ENCODE results near the gene MPLKIP.
"Not testable (repeated sequence)": the region's sequence is repeated elsewhere in the genome, so short reads cannot be mapped to it uniquely, and the experiment has no call there.

Gene MPLKIP

DNA sequence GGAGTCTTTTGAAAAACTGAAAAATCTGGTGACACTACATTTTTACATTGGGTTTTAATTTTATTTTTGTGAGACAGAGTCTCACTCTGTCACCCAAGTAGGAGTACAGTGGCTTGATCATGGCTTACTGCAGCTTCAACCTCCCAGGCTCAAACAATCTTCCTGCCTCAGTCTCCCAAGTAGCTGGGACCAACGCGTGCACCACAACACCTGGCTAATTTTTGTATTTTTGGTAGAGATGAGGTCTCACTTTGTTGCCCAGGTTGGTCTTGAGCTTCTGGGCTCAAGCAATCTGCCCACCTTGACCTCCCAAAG lies 11.5 kb downstream of the MPLKIP start:
- DNase-seq: no peak

DNA sequence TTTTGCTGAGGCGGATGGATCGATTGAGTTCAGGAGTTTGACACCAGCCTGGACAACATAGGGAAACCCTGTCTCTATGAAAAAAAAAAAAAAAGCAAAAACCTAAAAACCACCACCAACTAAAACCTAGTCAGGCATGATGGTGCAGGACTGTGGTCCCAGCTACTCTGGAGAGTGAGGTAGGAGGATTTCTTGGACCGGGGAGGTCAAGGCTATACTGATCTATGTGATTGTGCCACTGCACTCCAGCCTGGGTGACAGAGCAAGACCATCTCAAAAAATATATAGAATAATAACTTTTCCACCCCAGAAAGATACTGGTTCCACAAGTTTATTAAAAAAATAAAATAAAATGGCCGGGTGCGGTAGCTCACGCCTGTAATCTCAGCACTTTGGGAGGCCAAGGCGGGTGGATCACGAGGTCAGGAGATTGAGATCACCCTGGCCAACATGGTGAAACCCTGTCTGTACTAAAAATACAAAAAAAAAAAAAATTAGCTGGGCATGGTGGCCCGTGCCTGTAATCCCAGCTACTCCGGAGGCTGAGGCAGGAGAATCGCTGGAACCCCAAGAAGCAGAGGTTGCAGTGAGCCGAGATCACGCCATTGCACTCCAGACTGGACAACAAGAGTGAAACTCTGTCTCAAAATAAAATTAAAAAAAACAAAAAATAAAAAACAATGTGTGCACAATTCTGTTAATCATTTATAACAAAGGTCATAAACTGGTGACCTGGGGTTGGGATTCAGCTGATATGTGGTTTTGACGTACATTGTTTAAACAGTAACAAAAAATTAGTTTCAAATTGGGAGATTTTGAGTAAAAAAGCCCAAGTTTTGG lies 12.1 kb downstream of the MPLKIP start:
- DNase-seq: not testable (repeated sequence)

DNA sequence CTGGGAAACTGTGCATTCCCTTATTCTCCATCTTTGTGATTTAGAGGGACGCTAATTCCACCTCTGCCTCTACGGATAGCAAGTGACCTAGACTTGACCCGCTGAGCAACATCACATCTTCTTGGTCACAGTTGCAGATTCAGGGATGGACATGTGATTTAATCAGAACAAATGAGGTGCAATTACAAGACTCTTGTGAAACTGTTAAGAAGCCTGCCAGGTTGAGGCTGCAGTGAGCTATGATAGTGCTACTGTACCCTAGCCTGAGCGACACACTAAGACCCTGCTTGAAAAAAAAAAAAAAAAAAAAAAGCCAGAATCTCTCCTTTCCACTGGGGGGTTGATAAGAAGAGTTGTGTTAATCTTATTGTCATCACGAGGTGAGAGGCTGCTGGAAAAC lies 14.4 kb downstream of the MPLKIP start:
- DNase-seq: no peak

DNA sequence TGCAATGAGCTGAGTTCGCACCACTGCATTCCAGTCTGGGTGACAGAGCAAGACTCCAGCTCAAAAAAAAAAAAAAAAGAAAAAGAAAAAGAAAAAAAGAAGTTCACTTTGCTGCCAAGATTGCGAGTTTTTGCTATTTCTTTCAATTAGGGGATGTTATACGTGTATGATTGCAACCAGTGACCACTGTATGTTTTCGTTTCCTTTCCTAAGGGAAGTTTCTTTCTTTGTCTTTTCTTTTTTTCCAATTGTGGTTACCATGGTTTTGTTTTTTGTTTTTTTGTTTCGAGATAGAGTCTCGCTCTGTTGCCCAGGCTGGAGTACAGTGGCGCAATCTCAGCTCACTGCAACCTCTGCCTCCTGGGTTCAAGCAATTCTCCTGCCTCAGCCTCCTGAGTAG lies 16.2 kb downstream of the MPLKIP start:
- not testable (repeated sequence) for DNase-seq

DNA sequence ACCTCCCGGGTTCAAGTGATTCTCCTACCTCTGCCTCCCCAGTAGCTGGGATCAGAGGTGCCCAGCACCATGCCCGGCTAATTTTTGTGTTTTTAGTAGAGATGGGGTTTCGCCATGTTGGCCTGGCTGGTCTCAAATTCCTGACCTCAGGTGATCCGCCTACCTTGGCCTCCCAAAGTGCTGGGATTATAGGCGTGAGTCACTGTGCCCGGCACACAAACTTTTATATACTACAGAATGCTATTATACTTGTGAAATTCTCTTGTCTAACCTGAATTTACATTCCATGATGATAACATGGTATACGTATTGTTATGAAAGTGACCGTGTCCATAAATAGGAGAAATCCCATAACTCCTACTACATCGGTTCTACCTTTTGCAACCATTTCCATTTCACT lies 17.2 kb downstream of the MPLKIP start:
- DNase-seq: not testable (repeated sequence)

DNA sequence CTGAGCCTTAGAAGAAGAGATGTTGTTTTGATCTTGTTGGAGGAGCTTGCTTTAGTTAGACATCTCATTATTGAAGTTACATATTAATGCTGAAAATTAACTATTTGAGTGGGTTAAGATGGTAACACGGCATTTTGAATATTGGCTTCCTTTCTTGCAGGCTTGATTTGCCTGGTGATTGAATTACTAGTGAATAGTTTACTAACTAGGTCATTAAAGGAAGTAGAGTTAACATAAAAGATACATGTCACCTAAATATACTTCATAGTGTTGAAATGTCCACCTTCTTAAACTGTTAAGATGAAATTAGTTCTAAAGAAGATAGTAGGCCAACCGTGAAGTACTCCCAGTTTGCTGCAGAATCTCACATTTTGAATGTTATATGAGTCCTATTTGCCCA lies 18.5 kb downstream of the MPLKIP start:
- no peak for DNase-seq

DNA sequence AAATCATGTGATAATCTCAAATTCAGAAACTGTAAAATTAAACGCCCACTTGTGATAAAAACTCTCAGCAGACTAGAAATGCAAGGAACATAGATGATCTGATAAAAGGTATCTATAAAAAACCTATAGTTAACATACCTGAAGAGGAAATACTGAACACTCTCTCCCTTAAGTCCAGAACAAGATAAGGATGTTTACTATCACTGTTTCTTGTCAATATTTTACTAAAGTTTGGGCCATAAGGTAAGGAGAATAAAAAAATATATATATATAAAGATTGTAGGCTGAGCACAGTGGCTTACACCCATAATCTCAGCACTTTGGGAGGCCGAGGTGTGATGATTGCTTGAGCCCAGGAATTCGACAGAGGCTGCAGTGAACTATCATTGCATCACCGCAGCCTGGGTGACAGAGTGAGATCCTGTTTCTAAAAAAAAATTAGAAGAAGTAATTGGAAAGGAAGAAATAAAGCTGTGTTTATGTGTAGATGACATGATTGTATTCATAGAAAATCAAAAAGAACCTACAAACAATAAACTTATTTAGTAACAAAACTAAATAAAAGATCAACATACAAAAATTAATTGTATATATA lies 28.4 kb downstream of the MPLKIP start:
- DNase-seq: no peak

DNA sequence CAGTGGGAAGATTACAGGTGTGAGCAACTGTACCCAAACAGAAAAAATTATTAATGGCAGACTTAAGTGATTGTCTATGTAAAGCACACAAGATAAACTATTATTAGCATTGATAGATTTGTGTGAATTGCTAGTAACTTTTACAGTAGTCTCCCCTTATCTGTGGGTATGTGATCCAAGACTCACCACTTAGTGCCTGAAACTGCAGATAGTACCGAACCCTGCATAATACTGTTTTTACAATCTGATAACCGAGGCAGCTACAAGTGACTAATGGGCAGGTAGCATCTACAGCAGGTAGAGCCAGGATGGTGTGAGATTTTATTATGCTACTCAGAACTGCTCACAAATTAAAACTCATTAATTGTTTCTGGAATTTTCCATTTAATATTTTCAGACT lies 31.5 kb downstream of the MPLKIP start:
- DNase-seq: no peak

DNA sequence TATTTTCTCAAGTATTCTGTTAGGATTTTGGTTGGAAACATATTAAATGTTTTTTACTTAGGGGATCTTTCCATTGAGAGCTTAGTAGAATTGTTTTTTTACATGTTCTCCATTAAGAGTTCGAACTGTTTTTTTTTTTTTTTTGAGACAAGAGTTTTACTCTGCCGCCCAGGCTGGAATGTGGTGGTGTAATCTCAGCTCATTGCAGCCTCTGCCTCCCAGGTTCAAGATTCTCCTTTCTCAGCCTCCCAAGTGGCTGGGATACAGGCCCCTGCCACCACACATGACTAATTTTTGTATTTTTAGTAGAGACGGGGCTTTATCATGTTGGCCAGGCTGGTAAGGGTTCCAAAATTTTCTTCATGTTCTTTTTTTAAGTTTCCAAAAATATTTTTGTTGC lies 33.2 kb downstream of the MPLKIP start:
- DNase-seq: no peak

DNA sequence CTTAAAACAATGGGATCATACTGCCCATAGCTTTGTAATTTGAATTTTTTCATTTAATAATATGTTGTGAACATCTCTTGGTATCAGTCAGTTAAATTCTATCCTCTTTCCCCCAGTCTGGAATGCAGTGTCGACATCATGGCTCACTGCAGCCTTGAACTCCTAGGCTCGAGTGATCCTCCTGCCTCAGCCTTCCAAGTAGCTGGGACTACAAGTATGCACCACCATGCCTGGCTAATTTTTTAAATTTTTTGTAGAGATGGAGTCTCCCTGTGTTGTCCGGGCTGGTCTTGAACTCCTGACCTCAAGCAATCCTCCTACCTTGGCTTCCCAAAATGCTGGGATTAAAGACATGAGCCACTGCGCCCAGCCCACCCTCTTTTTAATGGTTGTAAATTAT lies 34.6 kb downstream of the MPLKIP start:
- DNase-seq: no peak

DNA sequence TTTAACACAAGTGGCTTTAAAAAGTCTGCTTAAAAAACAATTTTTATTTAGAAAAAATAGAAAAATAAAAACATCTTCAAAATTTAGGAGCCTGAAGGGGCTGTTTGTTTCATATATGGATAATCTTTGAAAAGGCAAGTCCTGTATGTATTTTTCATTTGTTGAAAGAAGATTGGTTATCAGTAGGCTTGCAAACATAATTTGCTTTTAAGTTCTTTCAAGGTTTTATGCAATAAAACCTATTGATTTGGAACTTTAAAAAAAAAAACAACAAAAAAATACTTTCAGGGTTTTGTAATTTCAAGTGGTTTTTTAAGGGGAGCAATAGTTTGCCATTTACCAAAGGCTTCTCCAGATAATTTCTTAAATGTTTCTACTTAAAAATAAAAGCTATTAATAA lies 35.6 kb downstream of the MPLKIP start:
- DNase-seq: no peak

DNA sequence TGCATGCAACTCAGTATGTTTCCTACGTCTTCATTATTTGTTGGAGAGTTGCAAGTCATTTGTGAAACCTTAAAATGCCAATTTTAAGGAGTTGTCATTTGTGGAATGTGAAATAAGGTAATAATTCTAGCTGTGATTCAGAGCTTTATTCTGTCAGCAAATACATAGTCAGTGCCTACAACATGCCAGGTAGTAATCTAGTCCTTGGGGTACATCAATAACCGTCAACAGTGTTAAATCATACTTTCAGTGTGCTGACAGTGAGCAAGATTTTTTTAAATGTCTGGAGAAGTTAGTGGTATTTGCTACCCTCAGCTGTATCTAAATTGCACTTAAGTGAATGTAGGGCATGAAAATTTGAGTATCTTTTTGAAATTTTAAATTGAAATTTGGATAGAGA lies 36.7 kb downstream of the MPLKIP start:
- DNase-seq: no peak

DNA sequence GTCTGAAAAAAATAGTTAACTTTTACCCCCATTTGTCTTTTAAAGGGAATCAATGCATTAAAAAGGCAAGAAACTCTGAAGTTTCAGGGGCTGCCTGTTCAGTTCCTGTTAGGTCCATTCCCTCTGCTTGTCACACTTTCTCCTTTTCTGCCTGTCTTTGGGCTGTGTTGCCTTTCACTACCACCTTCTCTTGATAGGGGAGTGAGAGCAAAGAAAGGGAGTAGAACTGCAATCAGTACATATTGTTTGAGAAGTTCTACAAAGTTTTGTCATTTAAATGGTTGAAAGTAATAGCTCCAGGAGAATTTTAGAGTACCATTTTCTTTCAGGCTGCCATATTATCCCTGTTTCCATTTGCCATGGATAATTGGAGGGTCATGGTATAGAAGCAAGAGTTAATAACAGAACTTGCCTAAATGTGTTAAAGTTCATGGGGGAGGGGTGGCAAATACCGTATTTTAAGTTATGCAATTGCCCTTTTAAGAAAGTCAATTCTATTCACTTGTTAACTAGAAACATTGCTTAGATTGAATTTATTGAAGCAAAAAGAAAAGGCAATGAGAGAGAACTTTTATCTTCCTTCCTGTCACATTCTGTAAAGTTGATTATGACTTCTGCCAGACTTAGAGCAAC lies 38.6 kb downstream of the MPLKIP start:
- no peak for DNase-seq

DNA sequence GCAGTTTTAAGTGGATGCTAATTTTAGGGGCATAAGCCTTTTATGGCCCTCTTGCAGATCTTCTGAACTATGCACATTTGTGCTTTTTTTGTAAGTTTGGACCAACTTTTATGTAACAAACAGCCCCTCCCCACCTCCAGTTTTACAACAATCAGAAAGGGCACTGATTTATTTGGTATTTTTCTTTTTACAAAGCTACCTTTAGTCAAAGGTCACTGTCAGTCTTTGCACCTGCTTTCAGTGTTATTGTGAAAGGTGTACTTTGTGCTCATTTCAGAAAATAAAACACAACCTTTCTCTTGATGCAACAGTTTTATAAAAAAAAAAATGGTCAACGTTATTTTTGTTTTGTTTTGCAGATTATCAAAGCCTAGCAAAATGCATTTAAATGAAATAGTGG lies 39.2 kb downstream of the MPLKIP start:
- DNase-seq: no peak

DNA sequence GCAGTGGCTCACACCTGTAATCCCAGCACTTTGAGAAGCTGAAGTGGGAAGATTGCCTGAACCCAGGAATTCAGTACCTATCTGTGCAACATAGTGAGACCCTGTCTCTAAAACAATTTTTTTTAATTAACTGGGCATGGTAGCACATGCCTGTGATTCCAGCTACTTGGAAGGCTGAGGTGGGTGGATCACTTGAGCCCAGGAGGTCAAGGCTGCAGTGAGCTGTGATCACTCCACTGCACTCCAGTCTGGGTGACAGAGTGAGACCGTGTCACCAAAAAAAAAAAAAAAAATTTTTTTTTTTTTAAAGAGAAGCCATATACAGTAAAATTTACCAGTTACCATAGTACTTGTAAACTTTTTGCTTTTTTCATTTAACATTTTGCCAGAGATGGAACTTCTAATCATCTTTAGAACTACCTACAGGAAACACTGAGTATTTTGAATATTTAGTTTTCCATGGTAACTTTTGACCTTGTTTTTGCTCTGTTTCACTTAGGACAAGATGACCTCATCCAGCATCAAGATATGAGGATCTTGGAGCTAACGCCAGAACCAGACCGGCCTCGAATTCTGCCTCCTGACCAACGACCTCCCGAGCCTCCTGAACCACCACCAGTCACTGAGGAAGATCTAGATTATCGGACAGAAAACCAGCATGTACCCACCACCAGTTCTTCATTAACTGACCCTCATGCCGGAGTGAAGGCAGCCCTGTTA lies 40.6 kb downstream of the MPLKIP start:
- DNase-seq: no peak

DNA sequence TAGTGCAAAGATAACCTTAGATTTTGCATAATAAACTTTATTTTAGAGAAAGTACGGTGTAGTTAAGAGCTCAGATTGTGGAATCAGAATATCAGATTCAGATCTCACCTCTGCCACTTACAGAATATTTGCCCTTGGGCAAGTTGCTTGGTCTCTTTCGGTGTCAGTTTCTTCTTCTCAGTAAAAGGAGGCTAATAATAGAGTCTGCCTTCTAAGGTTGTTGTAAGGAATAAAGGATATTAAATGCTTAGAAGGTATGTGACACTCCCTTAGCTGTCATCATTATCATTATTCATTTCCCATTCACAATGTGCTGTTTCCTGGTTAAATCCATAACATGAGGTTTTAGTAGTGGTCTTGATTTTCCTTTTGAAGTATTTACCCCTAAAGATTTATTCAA lies 42.2 kb downstream of the MPLKIP start:
- no peak for DNase-seq

DNA sequence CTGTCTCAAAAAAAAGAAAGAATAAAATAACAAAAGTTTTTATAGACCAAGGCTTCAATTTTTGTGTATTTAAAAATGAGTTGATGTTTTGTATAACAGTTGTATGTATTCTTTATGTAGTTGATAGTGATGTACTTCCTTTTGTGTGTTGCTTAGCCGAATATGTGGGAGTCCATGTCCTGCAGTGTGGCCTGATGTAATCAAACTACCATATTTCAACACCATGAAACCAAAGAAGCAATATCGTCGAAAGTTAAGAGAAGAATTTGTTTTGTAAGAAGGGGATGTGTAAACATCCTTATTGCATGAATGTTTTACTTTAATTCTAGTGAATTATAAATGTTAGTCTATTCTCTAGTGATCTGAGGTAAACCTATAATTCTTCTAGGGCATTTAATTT lies 56.6 kb downstream of the MPLKIP start:
- no peak for DNase-seq

Data from stimulated activated CD4-positive, alpha-beta T cell treated with anti-CD3 and anti-CD28 coated beads, Interleukin-15, amount 100 ng/mL, for 24 hours (primary cell).